K562 treated with DMSO at 1 percent for 4 hours (cell line): Measurements from ENCODE around the gene FCSK. TPM values are rescaled to one million over a fixed set of nuclear protein-coding genes. Genes with fewer than 3 reads are reported as not detected.

Source experiments
- total RNA-seq: library from RNA; unstranded; fragments of 300-600 nt; gene quantifications from 2 replicates; pipeline ENCODE4 v1.2.3, GENCODE V29; 2022; ENCODE audit not compliant: insufficient read depth

Gene FCSK
- 8.0 and 11.8 TPM in 2 replicates for total RNA-seq

DNA sequence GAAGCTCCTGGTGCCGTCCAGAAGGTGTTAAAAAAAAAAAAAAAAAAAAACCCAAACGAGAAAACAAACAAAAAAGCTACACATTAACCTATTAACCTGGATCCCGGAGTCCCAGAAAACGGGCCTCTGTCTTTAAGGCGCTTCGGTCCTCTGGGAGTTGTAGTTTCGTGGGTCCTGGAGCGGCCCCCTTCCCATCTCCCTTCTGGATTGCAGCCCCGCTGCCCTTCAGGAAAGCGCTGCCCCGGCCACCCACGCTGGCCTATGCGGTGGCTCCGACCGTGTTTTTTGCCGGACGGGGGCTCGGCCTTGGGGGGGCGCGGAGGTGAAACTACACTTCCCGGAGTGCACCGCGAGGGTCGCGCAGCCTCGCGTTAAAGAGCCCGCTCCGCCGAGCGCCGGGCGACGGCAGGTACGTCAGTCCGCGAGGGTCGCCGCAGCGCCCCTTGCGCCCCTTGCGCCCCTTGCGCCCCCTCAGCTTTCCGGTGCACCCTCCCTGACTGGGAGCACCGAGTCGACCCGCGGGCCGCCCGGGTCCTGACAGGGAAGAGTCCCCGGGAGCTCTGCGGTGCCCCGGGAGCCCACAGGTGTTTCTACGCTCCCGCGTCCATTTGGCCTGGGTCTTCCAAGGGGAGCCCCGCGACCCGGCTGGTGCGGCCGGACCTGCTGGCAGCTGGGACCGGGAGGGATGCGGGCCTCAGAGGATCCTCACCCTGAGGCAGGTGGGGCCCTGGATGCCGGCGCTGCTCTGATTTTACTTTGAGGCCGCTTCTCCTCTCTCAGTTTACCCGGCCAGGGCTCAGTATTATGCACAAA is at the start of gene FCSK:
Gene FCSK, plus strand, starts transcription at position 374 of the 813 bp plus-strand sequence. CDS start 8,596 bp downstream, outside the sequence.

GRCh38 chr16:70438969-70439862 is 15.2 kb upstream of the FCSK start, which contains the start of gene ST3GAL2:
Gene ST3GAL2 (minus strand): TSS chr16:70439100. CDS start chr16:70398530, 40,570 bp downstream.

GRCh38 chr16:70523076-70523742 is 68.8 kb downstream of the FCSK start, which contains the start of gene COG4:
Gene COG4 (minus strand): TSS chr16:70523554. CDS start chr16:70523543, 11 bp downstream.

DNA sequence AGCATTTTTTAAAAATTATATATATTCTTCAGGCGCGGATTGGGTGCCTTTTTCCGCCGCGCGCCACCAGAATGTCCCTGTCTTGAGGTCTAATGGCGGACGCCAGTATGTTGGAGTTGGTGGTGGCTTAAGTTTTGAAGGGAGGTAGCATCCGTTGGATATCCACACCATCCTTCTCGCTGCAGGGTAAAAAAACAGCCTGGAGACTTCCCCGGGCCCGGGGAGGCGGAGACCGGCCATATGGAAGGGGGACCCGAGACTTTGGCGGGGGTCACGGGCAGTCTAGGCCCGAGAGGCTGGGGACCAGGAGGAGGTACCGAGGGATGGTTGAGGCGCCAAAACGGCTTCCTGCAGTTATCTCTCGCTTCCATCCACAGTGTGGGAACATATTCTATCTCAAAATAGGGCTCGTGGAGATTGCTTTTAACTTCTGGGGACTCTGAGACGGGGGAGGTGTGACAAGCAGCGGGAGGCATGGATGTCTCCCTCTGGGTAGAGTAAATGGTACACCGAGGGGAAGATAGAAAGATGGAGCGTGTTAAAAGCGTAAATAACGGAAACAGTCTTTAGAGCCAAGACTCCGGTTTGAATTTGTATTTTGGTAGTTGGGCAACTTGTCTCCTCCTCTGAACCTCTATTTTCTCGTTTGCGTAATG is 69.5 kb downstream of the FCSK start, which contains the start of gene SF3B3:
Gene SF3B3, plus strand, starts transcription at position 74 of the 656 bp plus-strand sequence. CDS start 2,841 bp downstream, outside the sequence.

Other genes with a start within 250 kb of the FCSK start
- gene EXOSC6, start 202.7 kb upstream of the FCSK start, total RNA-seq: 15.4 and 16.8 TPM in 2 replicates
- 355 TPM in 2 replicates for gene AARS1, start 165.1 kb upstream of the FCSK start, total RNA-seq
- gene DDX19B, start 155.4 kb upstream of the FCSK start, total RNA-seq: 15.6 and 33.2 TPM in 2 replicates
- gene DDX19A, start 107.7 kb upstream of the FCSK start, total RNA-seq: 22.3 and 28.6 TPM in 2 replicates
- gene ST3GAL2, start 15.5 kb upstream of the FCSK start, total RNA-seq: 59.7 and 73.3 TPM in 2 replicates
- gene COG4, start 69.0 kb downstream of the FCSK start, total RNA-seq: 56.1 and 58.6 TPM in 2 replicates
- 47.1 and 50.9 TPM in 2 replicates for gene SF3B3, start 69.2 kb downstream of the FCSK start, total RNA-seq
- gene IL34, start 192.0 kb downstream of the FCSK start, total RNA-seq: not detected in 2 replicates
- 46.8 and 58.1 TPM in 2 replicates for gene MTSS2, start 231.5 kb downstream of the FCSK start, total RNA-seq